ENCODE data around the gene WDR7.

Gene WDR7

GRCh38 chr18:57086163-57086562, 435.0 kb downstream of the WDR7 start:
- H3K4me3 Mint-ChIP-seq, result no peak overlapping the region
- H3K27me3 Mint-ChIP-seq, result peaks cover 4% of the 10 kb centered on the region
- no peaks in the 10 kb centered on the region for H3K9me3 Mint-ChIP-seq (ENCODE audit: low read depth)
- peaks cover 20% of the 10 kb centered on the region for H3K4me1 Mint-ChIP-seq (ENCODE audit: low read depth)
- no peaks in the 10 kb centered on the region for H3K36me3 Mint-ChIP-seq
- no peak overlapping the region for H3K27ac Mint-ChIP-seq

Data from activated naive CD8-positive, alpha-beta T cell (primary cell).